Pancreas (tissue), 10 donors: ENCODE results near the gene RAP1GAP. TPM values are rescaled to one million over a fixed set of nuclear protein-coding genes. Genes with fewer than 3 reads are reported as not detected.
A peak's percentile ranks its signal among the peaks of the same experiment; 100 is the strongest.
"Not testable (repeated sequence)": the region's sequence is repeated elsewhere in the genome, so short reads cannot be mapped to it uniquely, and the experiment has no call there.

Source experiments
- ATAC-seq, 4 donors: fragments of 200-7000 bp; cut with Tn5 transposase; one replicate each; pipeline versions ENCODE4 v1.8.0 to v1.9.1; 2020; ENCODE audit warnings: mild to moderate bottlenecking in 4 of 4, moderate library complexity in 4 of 4
- DNase-seq, 6 donors: peaks; one replicate each; pipeline ENCODE4 v3.0.0-alpha.2; 2020
- FAIRE-seq: peaks from 2 replicates; lab custom pipeline; 2012; peaks lifted over from hg19 to GRCh38; lab: Jason Lieb, UNC
- H3K27ac ChIP-seq, 4 donors: fragments of 200-600 bp; sonication (generic); 1 replicate in 3 of 4; 2 replicates in 1 of 4; pipeline versions ENCODE4 v1.5.0 to v1.8.0; 2020
- H3K27me3 ChIP-seq, 4 donors: fragments of 200-600 bp; one replicate each; pipeline ENCODE4 v1.8.0; 2021
- H3K36me3 ChIP-seq, 3 donors: fragments of 200-600 bp; sonication (generic) in 1 of 3; one replicate each; pipeline versions ENCODE4 v1.5.0 to v1.8.0; 2020 to 2021
- H3K4me1 ChIP-seq, 3 donors: fragments of 200-600 bp; one replicate each; pipeline ENCODE4 v1.8.0; 2021
- H3K4me3 ChIP-seq, 4 donors: fragments of 200-600 bp; sonication (generic) in 2 of 4; one replicate each; pipeline versions ENCODE4 v1.5.0 to v1.8.0; 2020 to 2021
- H3K9me3 ChIP-seq, 4 donors: fragments of 200-600 bp; one replicate each; pipeline ENCODE4 v1.8.0; 2021
- CTCF ChIP-seq, 4 donors: fragments of 200-600 bp; sonication (generic) in 3 of 4; IDR thresholded peaks; one replicate each; pipeline versions ENCODE4 v1.5.0 to v1.8.0; 2021; ENCODE audit warnings: antibody characterized with exemption in 4 of 4
- WGBS, 2 donors: extraction: QIAGEN DNeasy Blood & Tissue Kit; methylation state at CpG; one replicate each; pipeline ENCODE4 v1.1.7; 2013; 5-methylcytosine and 5-hydroxymethylcytosine counted together
- intact Hi-C, 3 donors: fragments of 100-400 bp; cut with DNase I; formaldehyde crosslinking; loops; one replicate each; pipeline versions ENCODE4 v1.11.1 to v1.14.2; 2022
- polyA plus RNA-seq, 2 donors: library from polyadenylated mRNA; stranded (reverse); fragments of 200-250 nt; gene quantifications; one replicate each; pipeline ENCODE4 v1.2.3, GENCODE V29; 2013
- total RNA-seq, 6 donors: library from RNA; stranded (reverse); fragmentation: NEBNext Ultra II Directional in 4 of 6; extraction: Animal tissue kit (Norgen Biotek cat#: 25700) in 4 of 6; gene quantifications; one replicate each; pipeline versions ENCODE4 v1.2.1 to v1.2.4, GENCODE V29; 2021 to 2023
- donor health status: healthy with polysubstance abuse.
- donor health status: DM: no; HTN: no; CAD: no; lungs with moderate emphysema.
- donor health status: DM: no; HTN: no; CAD: no.
- donor health status: control.
- donor health status: control.
- donor health status: Bipolar disorder and iron deficiency.
- donor health status: DM: yes; HTN: yes; CAD: no.
- donor health status: DM: no; HTN: no; CAD: no.
- donor health status: DM: no; HTN: no; CAD: no.
- donor health status: DM: yes; HTN: yes; CAD: no.

Gene RAP1GAP
- total and polyA plus RNA-seq, 8 donors = 53.4 to 100 (median 73.0) TPM

GRCh38 chr1:21674957-21675356, 5.8 kb upstream of the RAP1GAP start:
- no peaks in the 10 kb centered on the region for H3K9me3 ChIP-seq
- no peaks in the 10 kb centered on the region for H3K27me3 ChIP-seq
- no peak for DNase-seq
- intact Hi-C loops = no loop called here
- TF ChIP-seq CTCF (IDR thresholded peaks at IDR 0.05) = no peak
- peaks cover 0 to 13% (median 3%) of the 10 kb centered on the region in 3 donors for H3K4me1 ChIP-seq
- no peaks in the 10 kb centered on the region for H3K36me3 ChIP-seq
- no peak for FAIRE-seq
- ATAC-seq = no peak
- WGBS, 2 donors = 78 to 83% methylated on average over 10 of the region's 10 CpGs
- no peak overlapping the region for H3K27ac ChIP-seq
- H3K4me3 ChIP-seq = no peak overlapping the region

- intact Hi-C loops, DNase-seq, H3K27me3 ChIP-seq, H3K4me3 ChIP-seq, H3K9me3 ChIP-seq, FAIRE-seq, ATAC-seq, H3K36me3 ChIP-seq: not testable (repeated sequence)
- Histone ChIP-seq H3K27ac (peak overlapping the region in 3 of 4 donors; percentile 6 to 50 (median 35)), H3K4me1 (peaks cover under 1 to 16% (median 4%) of the 10 kb centered on the region in 3 donors)
- WGBS, 2 donors = 88 to 96% methylated on average over 7 of the region's 7 CpGs
Observed at GRCh38 chr1:21673853-21674252, 4.7 kb upstream of the RAP1GAP start.

GRCh38 chr1:21673277-21673780, 4.2 kb upstream of the RAP1GAP start:
- intact Hi-C loops = no loop called here
- TF ChIP-seq CTCF (IDR thresholded peaks at IDR 0.05) = no peak
- no peaks in the 10 kb centered on the region for H3K36me3 ChIP-seq
- 13 to 30% methylated on average over 9 of the region's 9 CpGs for WGBS, 2 donors
- ATAC-seq = peak; percentile 19 to 55 (median 38)
- no peak for FAIRE-seq
- peak in 3 of 6 donors; percentile 56 to 79 (median 69) for DNase-seq
- H3K4me1 ChIP-seq = peaks cover 5 to 21% (median 9%) of the 10 kb centered on the region in 3 donors
- no peaks in the 10 kb centered on the region for H3K9me3 ChIP-seq
- H3K27me3 ChIP-seq = no peaks in the 10 kb centered on the region
- H3K4me3 ChIP-seq = no peak overlapping the region
- peak overlapping the region in 3 of 4 donors; percentile 6 to 50 (median 35) for H3K27ac ChIP-seq

- intact Hi-C loops = no loop called here
- no peak for TF ChIP-seq CTCF (IDR thresholded peaks at IDR 0.05)
- H3K4me3 ChIP-seq = no peak overlapping the region
- DNase-seq = peak in 1 of 6 donors; percentile 60
- 80 to 85% methylated on average over 10 of the region's 10 CpGs for WGBS, 2 donors
- peaks cover 12 to 27% (median 12%) of the 10 kb centered on the region in 3 donors for H3K4me1 ChIP-seq
- no peak for ATAC-seq
- H3K27ac ChIP-seq = peak overlapping the region in 3 of 4 donors; percentile 6 to 50 (median 35)
- H3K36me3 ChIP-seq = no peaks in the 10 kb centered on the region
- H3K27me3 ChIP-seq = no peaks in the 10 kb centered on the region
- FAIRE-seq = no peak
- no peaks in the 10 kb centered on the region for H3K9me3 ChIP-seq
Observed at GRCh38 chr1:21672478-21673276, 3.5 kb upstream of the RAP1GAP start.

- 36% methylated on average over 6 of the region's 6 CpGs for WGBS, 2 donors
- Histone ChIP-seq H3K9me3 (no peaks in the 10 kb centered on the region), H3K36me3 (no peaks in the 10 kb centered on the region), H3K4me1 (peaks cover 12 to 30% (median 16%) of the 10 kb centered on the region in 3 donors), H3K27me3 (no peaks in the 10 kb centered on the region), H3K27ac (no peak overlapping the region), H3K4me3 (no peak overlapping the region)
- no peak for TF ChIP-seq CTCF (IDR thresholded peaks at IDR 0.05)
- ATAC-seq (no peak), FAIRE-seq (no peak), DNase-seq (no peak)
- intact Hi-C loops = no loop called here
Observed at GRCh38 chr1:21671915-21672314, 2.8 kb upstream of the RAP1GAP start.
